GM23248 (cell line): ENCODE results near the gene BCO2.

Experiments used
- EZH2 ChIP-seq: fragments of 200-600 bp; sonication (generic); IDR thresholded peaks from 2 replicates; pipeline ENCODE4 v1.6.1; 2018; ENCODE audit warnings: antibody characterized with exemption, mild to moderate bottlenecking; ENCODE audit not compliant: insufficient read depth, poor library complexity, severe bottlenecking
- EZH2phosphoT487 ChIP-seq: fragments of 200-600 bp; sonication (generic); IDR thresholded peaks from 2 replicates; pipeline ENCODE4 v1.6.1; 2018; ENCODE audit warnings: antibody characterized with exemption, moderate library complexity, mild to moderate bottlenecking, low read depth; ENCODE audit not compliant: insufficient read depth

DNA sequence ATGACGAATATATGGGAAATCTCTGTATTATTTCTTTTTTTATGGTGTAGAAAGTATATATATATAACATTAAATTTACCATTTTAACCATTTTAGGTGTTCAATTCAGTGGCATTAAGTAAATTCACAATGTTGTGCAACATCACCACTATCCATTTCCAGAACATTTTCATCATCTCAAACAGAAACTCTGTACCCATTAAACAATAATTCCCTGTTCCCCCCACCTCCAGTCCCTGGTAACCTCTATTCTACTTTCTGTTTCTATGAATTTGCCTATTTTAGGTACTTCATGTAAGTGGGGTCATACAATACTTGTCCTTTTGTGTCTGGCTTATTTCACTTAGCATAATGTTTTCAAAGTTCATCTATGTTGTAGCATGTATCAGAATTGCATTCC, 35.6 kb downstream of the BCO2 start:
- TF ChIP-seq EZH2phosphoT487 = no peak
- TF ChIP-seq EZH2 = no peak
